ENCODE data around the gene LINC00237.
A peak's percentile ranks its signal among the peaks of the same experiment; 100 is the strongest.

Gene LINC00237

DNA sequence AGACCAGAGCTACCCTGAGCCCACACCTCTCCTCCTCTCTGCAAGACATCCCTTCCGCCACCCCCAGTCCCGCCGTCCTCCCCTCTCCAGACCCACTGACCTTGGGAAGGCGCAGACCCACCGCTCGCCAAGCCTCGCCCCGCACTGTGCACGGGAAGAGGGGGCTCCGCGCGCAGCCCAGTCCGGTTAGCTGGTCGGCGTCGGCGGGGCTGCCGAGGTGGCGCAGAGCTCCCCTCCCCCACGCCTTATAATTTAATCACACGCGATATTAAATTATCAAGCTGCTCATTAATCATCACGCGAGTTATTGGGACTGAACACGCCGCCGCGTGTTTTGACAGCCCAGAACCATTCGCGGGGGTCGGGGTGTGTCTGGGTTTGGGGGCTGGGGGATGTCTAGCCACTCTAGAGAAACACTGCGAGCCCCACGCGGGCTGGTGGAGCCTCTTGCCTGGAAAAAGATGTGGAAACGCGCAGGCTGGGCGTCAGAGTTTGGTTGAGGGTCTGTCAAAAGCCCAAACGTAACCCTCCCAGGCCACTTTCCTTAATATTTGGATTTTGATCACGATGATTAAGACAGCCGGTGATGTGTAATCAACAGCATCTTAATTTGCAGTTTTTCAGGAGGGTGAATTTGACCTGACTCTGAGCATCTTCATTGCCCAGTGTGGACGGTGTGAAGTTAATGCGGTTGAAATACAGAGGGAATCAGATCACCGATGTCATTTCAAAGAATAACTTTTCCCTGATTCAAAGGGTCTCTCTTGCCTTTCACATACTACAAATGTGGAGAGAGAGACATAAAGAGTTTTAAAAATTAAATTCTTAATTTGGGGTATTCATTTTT is at the start of gene LINC00237:
LINC00237 (minus strand) TSS at position 188 of the 847 bp plus-strand sequence.
- no peak for DNase-seq (ENCODE audit: low read depth, low spot score)

DNA sequence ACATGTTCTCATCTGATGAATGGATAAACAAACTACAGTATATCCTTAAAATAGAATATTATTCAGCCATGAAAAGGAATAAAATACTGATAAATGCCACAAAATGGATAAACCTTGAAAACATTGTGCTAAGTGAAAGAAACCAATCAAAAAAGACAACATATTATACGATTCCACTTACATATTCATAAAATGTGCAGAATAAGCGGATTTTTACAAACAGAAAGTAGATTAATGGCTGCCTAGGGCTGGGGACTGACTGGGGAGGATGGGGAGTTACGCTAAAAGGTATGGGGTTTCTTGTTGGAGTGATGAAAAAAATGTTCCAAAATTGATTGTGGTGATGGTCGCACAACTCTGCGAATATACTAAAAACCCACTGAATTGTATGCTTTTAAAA is 49.1 kb upstream of the LINC00237 start:
- no peak for DNase-seq (ENCODE audit: low read depth, low spot score)

DNA sequence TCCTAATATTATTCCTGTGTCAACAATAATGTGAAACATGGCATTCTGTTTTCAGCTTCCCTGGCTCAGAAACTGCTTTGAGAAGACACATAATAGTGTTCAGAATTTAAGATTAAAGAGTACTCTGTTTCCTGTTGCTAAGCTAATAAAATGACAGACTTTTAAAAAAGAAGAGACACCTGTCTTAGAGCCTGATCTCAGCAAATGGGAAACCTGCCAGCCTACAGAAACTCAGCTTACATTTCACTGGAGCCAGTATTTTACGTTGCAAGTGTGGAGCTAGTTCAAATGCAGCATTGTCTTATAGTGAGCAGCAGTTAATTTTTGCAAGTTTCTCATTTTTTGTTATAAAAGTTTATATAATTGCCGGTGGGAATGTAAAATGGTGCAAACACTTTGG is 48.5 kb upstream of the LINC00237 start:
- no peak for DNase-seq (ENCODE audit: low read depth, low spot score)

DNA sequence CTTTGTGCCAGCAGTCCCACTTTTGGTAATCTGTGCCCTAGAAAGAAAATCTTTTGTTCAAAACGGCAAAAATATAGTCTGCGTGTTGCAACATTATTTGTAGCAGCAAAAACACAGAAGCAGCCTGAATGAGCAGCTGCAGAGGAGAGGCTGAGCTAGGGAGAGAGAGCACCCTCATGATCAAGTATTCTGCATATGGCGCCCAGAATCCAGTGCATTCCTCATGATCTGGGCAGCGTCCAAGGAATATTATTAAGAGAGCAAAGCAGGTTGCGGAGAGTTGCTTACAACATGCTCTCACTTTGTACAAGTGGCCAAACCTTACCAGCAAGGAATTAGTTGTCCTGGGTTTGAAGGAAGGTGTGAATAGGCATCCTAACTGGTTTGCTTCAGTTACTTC is 45.6 kb upstream of the LINC00237 start:
- DNase-seq (ENCODE audit: low read depth, low spot score): no peak

DNA sequence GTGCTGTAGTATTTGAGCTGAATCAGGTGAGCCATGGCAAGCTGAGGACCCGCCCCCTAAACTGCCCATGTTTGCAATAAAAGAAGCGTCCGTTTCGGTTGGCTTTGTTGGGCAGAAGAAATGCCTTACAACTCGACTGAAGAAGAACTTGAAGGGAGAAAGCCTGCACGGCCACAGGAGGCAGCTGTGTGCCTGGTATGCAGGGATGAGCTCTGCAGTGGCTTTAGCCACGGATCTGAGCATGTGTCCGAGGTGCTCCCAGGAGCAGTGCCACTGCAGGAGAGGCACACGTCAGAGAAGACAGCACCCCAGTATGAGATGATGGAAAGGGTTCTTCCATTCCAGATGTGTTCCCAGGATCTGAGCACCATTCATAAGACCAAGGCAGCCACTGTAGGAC is 43.2 kb upstream of the LINC00237 start:
- DNase-seq (ENCODE audit: low read depth, low spot score): no peak

DNA sequence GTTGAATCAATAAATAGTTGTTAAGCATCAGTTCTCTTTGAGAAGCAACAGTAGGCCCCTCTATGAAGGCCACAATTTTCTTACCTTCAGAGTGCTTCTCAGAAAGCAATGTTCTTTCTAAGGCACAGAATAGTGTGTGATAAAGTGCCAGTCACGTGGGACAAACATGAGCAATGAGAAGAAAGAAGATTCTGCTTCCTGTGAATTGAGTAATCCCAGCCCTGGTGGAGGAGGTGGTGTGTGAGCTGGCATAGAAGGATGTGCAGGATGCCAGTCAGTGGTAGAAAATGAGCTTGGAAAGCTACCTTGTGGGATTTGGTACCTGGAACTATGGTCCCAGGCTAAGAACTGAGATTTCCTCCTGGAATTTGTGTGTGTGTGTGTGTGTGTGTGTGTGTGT is 41.4 kb upstream of the LINC00237 start:
- DNase-seq (ENCODE audit: low read depth, low spot score): no peak

DNA sequence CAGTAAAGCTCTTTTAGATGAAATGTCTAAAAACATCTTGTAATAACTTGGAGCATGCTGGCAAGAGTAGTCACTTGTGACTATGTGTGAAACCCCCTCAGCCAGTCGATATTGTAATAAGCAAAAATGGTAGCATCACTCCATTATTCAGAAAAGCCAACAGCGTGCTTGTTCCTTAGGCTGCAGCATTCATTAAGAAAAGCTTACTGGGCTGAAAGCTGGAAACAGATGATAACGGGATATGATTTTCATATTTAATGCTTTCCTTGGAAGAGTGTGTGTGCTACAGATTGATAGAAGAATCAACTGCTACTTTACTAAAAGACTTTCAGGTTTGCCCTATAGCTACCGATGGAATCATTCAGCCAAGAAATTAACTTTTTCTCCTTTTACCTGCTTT is 40.1 kb upstream of the LINC00237 start:
- no peak for DNase-seq (ENCODE audit: low read depth, low spot score)

DNA sequence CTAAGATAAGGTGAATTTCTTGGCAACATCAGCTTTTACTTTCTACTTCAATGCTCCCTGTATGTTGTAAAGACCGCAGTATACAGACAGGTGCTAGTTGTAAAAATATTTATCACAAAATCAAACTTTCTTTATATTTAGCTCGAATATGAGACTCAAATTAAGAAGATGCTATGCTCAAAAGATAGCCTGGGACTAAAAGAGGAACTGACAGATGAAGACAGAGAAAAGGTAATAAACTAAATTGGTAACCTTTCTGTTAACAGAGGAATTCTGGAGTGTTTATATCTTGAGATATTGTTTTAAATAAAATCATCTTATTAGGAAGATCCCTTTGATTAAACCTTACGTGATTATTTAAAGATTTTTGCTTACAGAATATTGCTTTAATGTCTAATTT is 39.3 kb upstream of the LINC00237 start:
- no peak for DNase-seq (ENCODE audit: low read depth, low spot score)

DNA sequence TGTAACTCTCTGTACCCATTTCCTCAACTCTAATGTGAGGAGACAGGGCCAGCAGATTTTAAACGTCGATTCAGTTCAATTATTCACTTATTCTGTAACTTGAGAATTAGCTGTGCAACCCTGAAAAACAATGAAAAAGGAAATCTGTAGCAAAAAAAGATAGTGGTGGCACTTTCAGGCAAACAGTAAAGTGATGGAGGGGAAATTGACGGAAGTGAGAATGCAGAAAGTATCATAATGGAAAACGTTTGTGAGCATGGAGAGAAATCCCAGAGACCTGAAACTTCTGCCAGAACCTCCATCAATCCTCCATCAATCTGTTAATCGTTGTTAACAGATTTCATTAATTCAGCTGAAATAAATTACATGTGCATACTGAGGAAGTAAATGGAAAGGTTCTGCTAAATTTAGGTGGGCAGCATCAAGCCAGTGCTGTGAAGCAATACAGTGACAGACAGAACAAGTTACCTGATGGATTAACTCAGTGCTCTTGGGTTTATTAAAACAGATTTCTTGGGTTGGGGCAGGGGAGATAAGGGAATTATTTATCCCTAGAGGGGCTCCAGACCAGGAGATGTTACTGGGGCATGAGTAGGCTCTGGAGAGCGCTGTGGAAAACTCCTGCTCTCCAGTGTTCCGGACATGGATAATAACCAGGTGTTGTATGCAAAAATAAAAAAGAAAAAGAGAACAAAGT is 37.2 kb upstream of the LINC00237 start:
- no peak for DNase-seq (ENCODE audit: low read depth, low spot score)

DNA sequence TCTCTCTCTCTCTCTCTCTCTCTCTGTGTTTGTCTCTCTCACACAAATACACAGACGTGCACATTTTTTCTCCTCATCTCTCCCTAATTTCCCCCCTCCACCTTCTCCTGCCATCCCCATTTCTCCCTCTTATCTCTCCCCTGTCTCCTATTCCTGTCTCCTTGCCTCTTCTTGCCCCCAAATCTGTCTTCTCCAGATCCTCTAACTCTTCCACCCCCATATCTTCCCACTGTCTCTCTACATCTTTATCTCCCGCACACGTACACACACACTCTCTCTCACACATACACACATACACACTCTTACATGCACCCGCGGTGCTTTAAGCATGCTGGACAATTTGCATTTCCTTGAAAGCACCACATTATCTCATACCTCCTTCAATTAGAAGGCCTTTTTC is 35.7 kb upstream of the LINC00237 start:
- no peak for DNase-seq (ENCODE audit: low read depth, low spot score)

DNA sequence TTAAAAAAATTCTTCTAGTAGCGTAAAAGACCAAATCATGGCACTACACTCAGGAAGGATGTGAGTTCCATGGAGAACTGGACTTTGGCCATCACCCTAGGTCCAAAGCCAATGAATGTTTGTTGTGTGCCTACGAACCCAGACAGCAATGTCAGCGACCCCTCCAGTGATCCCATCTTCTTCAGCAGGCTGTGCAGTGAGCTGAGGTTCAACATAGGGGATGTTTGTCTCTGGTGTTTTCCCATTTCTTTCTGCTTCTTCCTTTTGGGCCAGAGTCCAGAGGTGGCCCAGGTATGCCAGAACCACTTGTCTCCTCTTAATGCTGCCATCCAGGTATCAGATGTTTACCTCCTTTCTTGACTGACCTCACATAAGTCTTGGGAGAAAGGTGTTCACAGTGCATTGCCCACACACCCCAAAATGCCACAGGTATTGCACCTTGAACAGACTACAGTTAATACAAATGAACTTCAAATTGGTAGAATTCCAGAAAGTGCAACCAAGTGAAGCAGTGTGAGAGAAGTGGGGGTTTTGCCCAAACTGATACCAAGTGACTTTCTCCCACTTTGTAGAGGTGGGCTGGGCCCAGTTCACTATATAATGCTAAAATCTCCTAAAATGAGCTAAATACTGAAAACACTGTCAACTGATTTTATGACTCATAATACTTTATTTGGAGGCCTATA is 33.9 kb upstream of the LINC00237 start:
- DNase-seq (ENCODE audit: low read depth, low spot score): no peak

DNA sequence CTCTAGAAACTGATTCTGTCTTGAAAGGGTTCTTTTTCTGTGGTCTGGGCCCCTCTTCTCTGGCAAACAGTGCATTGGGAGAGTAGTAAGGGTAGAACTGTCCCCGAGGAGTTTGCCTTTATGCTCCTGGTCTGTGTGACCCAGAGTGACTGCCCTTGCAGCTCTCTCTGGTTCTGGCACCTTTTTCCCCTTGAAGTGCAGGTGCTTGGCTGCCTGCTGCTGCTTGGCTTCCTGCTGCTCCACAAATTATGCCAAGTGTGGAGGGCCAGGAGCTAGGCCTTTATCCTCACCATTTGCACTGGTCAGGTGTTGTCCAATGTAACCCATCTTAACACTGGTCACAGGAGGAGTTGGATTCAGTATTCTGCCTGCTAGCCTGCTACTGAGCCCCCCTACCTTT is 30.9 kb upstream of the LINC00237 start:
- DNase-seq (ENCODE audit: low read depth, low spot score): no peak

DNA sequence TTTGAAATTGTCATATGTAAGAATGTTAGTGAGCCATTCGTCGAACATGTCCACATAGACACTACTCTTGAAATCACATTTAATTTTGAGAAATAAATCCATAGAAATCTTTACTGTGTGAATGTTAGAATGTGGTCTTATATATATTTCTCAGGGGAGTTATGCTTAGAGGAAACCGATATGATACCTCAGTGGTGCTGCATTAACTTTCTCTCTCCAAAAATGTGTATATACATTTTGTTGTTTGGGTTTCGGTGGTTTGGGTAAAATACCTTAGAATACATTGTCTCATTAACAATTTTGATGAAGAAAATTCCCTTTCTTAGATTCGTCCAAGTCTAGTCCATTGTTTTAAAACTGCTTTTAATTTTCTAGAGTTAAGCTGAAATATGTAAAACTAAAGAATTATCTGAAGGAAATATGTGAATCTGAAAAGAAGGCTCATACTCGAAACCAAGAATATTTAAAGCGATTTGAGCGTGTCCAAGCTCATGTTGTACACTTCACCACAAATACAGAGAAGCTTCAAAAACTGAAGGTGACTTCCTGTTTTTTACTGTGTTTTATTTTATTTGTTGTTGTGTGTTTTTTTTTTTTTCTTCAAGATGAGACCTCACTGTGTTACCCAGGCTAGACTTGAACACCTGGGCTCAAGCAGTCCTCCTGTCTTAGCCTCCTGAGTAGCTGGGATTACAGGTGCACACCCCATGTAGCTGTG is 30.0 kb upstream of the LINC00237 start:
- DNase-seq (ENCODE audit: low read depth, low spot score): no peak

DNA sequence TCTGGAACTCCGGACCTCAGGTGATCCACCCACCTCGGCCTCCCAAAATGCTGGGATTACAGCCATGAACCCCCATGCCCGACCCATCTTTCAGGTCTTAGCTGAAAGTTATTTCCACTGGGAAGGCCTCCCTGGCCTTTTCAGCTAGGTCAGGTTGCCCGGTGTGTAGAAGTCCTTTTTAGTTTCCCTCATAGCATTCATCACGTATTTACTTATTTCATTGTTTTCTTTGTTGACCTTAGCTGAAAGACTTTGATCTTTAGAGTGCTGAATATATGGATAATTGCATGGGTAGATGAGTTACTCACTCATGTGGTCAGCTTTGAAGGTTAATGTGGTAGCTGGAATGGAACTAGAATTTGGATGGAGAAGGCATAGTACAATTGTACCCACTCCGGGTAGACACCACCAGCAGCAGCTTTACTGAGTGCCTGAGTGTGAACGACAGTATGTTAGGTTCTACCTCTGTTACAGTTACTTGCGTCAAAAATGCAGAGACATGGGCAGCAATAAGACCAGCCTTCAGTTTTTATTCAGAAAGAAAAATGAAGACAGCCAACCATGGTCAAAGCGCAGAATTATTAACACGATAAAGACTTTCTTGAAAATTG is 28.8 kb upstream of the LINC00237 start:
- DNase-seq (ENCODE audit: low read depth, low spot score): no peak

DNA sequence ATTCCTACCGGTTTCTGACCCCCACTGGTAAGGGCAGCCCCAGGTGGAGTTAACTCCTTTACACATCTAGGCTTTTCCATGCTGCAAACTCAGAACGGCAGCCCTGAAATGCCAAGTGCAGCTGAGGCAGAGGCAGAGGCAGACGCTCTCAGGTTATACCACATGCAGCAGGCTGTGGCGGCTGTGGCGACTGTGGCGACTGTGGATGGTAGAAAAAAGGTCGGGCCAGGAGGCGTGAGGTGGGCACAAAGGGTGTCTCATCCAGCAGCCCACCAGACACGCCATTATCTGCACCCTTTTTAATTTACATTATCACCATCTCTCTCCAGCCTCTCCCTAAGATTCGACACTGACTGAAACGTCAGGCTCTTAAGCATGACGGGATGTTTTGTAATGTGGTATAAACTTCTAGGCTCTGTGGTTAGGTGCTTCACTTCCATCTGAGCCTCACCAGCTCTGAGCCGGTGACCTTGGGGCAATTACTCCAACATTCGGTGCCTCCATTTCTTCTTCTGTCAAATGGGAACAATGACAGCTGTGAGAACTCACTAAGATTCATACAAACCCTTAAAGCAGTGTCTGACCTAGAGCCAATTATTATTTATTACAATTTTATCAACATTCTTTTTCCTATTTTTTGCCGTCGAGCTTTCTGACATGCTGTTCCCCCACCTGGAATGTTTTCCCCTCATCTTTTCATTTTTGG is 27.9 kb upstream of the LINC00237 start:
- no peak for DNase-seq (ENCODE audit: low read depth, low spot score)

DNA sequence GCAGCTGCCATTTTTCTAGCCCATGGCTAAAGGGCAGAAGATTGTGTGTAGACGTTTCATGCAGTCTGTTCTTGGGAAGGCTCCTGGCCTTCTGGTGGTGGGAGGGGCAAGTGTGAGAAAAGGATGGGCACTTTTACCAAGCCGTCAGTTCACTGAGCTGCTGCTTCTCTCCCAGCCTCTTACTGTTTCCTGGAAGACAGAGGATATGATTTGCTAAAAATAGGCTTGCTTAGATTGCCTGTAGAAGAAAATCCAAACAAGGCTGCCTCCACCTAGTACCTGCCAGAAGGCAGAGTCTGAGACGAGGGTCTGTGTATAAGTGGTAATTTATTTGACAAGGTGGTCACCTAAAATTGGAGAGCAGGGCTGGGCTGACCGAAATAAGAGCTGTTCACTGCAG is 27.2 kb upstream of the LINC00237 start:
- no peak for DNase-seq (ENCODE audit: low read depth, low spot score)

DNA sequence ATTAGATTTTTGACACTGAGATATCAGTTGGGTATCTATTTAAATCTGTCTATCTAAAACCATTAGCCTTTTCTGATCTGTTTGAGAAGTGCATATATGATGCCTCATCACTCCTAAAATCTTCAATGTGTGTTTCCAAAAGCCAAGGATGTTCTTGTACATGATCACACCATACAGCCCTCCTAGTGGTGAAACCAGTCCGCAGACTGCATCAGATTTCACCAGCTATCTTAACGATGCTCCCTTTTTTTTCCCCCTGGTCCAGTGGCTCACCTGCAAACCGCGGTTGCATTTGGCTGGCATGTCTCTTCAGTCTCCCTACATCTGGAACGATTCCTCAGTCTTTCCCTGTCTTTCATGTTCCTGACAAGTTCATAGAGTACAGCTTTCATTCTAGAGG is 23.7 kb upstream of the LINC00237 start:
- no peak for DNase-seq (ENCODE audit: low read depth, low spot score)

DNA sequence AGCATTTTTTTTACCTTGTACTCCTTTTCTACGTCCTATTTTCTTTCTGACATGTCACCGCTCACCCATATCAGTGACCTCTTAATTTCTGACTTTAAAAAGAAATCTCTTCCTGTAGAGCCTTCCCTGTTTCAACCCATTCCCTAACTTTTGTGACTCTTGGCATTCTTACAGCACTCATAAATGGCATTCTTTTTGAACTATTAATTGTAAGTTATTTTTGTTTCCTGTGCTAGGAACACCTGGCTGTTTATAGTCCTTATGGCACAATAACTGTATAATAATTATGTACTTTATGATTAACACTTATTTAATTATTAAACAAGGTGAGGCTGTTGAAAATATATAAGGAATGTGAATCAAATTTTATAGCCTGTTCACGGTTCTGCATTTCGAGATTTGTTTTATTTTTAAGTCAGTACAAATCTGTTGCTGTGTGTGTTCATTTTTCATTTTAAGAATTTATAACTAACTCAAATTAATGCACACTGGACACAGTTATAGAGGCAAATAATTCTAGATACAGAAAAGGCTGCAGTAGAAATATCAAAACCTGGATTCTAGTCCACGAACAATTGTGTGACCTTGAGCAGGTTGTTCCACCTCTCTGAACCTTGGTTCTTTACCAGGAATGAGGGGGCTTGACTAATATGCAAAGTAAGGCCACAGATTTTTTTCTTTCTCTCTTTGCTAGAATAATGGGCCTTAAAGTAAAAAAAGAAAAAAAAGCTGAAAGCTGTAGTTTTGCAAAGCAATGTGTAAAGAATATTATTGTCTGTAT is 21.2 kb upstream of the LINC00237 start:
- DNase-seq (ENCODE audit: low read depth, low spot score): no peak

DNA sequence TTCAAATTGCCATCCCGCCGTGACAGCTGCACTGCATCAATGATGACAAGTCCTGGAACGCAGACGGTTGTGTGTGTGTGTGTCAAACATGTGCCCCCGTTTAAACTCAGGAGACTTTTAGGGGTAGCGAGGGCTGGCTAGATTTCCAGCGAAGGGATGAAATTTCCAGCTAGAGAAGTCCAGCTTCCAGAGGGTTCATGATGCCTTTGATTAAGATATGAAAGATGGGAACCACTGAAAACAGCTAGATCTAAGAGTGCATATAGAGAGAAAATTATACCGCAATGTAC is 20.4 kb upstream of the LINC00237 start:
- no peak for DNase-seq (ENCODE audit: low read depth, low spot score)

DNA sequence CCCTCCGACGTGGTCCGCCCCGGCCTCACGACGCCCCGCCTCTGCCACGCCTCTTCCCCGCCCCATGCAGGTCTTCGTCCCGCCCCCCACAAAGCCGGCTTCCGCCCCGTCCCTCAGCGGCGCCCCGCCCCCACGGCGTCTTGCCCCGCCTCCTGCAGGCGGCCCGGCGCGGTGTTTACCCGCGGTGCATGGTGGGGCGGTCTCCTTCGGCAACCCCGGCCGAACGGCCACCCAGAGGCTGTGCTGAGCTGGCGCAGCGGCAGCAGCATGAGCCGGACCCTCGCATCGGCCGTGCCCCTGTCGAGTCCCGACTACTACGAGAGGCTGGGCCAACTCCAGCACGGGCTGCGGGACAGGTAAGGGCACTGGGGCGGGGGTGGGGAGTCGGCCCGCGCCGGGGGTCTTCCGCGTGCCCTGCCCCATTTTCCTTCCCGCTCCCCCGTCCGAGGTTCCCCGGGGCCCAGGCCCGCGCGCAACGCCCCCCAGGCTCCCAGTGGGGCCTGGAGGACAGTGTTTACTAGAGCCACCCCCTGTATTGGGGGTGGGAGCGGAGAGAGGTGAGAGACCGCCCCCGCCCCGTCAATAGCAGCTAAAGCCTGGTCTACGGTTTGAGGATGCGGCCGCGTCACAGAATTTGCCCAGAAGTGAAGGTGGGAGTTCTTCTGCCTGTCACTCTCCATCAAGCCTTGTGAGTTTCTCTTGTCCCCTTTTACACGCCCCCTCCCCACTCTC is 19.9 kb upstream of the LINC00237 start, which contains the start of gene KIZ:
KIZ (plus strand) TSS at position 234 of the 732 bp plus-strand sequence; CDS start at position 268, 34 bp downstream.
- DNase-seq (ENCODE audit: low read depth, low spot score): peak; percentile 84
